A549 (cell line): ENCODE data around the gene FBF1. TPM values are rescaled to one million over a fixed set of nuclear protein-coding genes. Genes with fewer than 3 reads are reported as not detected.

Source experiments
- ATAC-seq, 2 experiments: fragments of 200-7000 bp in 1 of 2; fragments of >200 bp in 1 of 2; cut with Nextera tagmentation in 1 of 2; cut with Tn5 transposase in 1 of 2; 3 replicates each; pipeline versions ENCODE4 v1.8.0 to v1.9.1; 2018 to 2020; ENCODE audit warnings: mild to moderate bottlenecking in 1 of 2, moderate library complexity in 1 of 2
- CTCF ChIA-PET: fragments of 300-600 bp; sonication (Branson Sonifier 250); formaldehyde crosslinking; extraction: SDS; loops from one replicate; lab custom pipeline; 2021; ENCODE audit warnings: antibody characterized with exemption, inconsistent platforms; lab: Yijun Ruan, JAX
- POLR2A ChIA-PET: fragments of 350-600 bp; formaldehyde crosslinking; extraction: SDS; loops from one replicate; lab custom pipeline; 2021; ENCODE audit warnings: antibody characterized with exemption, inconsistent platforms; lab: Yijun Ruan, JAX
- DNase-seq, 2 experiments: peaks; one replicate each; pipeline versions ENCODE4 v3.0.0 to v3.0.0-alpha.2; 2011 to 2016; ENCODE audit warnings: low read depth in 1 of 2, low spot score in 1 of 2
- FAIRE-seq: peaks from 2 replicates; lab custom pipeline; 2011; peaks lifted over from hg19 to GRCh38; lab: Jason Lieb, UNC
- H3K27ac ChIP-seq, 2 experiments: fragments of >200 bp; sonication (Bioruptor Twin); formaldehyde crosslinking; 3 replicates each; pipeline ENCODE4 v1.5.1; 2016 to 2017
- H3K4me1 ChIP-seq: fragments of >200 bp; sonication (Bioruptor Twin); formaldehyde crosslinking; 3 replicates; pipeline ENCODE4 v1.6.1; 2016
- H3K4me2 ChIP-seq: fragments of >200 bp; sonication (Bioruptor Twin); formaldehyde crosslinking; 3 replicates; pipeline ENCODE4 v1.6.1; 2016
- H3K4me3 ChIP-seq: fragments of >200 bp; sonication (Bioruptor Twin); formaldehyde crosslinking; 3 replicates; pipeline ENCODE4 v1.5.1; 2016
- H3K9me3 ChIP-seq: fragments of >200 bp; sonication (Bioruptor Twin); formaldehyde crosslinking; 3 replicates; pipeline ENCODE4 v1.6.1; 2016
- CBX8 ChIP-seq: fragments of 200-600 bp; sonication (generic); IDR thresholded peaks from 2 replicates; pipeline ENCODE4 v1.6.1; 2016
- CEBPB ChIP-seq, 2 experiments: fragments of >200 bp in 1 of 2; sonication (Bioruptor Twin) in 1 of 2; formaldehyde crosslinking in 1 of 2; IDR thresholded peaks; 2 replicates each; pipeline ENCODE4 v1.6.1; 2012 to 2016
- CTCF ChIP-seq: fragments of >200 bp; sonication (Bioruptor Twin); formaldehyde crosslinking; IDR thresholded peaks from 3 replicates; pipeline ENCODE4 v1.5.1; 2016
- EP300 ChIP-seq, 2 experiments: fragments of >200 bp; sonication (Bioruptor Twin); formaldehyde crosslinking; IDR thresholded peaks; 2 replicates in 1 of 2; 3 replicates in 1 of 2; pipeline ENCODE4 v1.6.1; 2016 to 2017
- FOXS1 ChIP-seq: fragments of 250-450 bp; sonication (Bioruptor Pico); IDR thresholded peaks from 2 replicates; pipeline ENCODE4 v1.5.0; 2020; ENCODE audit warnings: mild to moderate bottlenecking, moderate library complexity
- HES2 ChIP-seq: fragments of >200 bp; sonication (Bioruptor Twin); formaldehyde crosslinking; IDR thresholded peaks from 2 replicates; pipeline ENCODE4 v1.6.1; 2016
- HMGXB4 ChIP-seq: fragments of 250-450 bp; sonication (Bioruptor Pico); IDR thresholded peaks from 2 replicates; pipeline ENCODE4 v1.5.0; 2021; ENCODE audit warnings: mild to moderate bottlenecking, moderate library complexity, borderline replicate concordance
- HOXA7 ChIP-seq: fragments of 250-450 bp; sonication (Bioruptor Pico); IDR thresholded peaks from 2 replicates; pipeline ENCODE4 v1.5.0; 2020; ENCODE audit warnings: mild to moderate bottlenecking, moderate library complexity
- HOXB5 ChIP-seq: fragments of 250-450 bp; sonication (Bioruptor Pico); IDR thresholded peaks from 2 replicates; pipeline ENCODE4 v1.5.0; 2020; ENCODE audit warnings: mild to moderate bottlenecking, moderate library complexity
- NR3C1 ChIP-seq: fragments of >200 bp; sonication (Bioruptor Twin); formaldehyde crosslinking; IDR thresholded peaks from 3 replicates; pipeline ENCODE4 v1.6.1; 2017
- POLR2AphosphoS2 ChIP-seq: conservative IDR thresholded peaks from 2 replicates; pipeline ENCODE4 v1.6.1; 2012; ENCODE audit warnings: low read length, improper control_type of control experiment, inconsistent platforms
- RAD21 ChIP-seq, 2 experiments: fragments of >200 bp in 1 of 2; sonication (Bioruptor Twin) in 1 of 2; formaldehyde crosslinking in 1 of 2; IDR thresholded peaks in 1 of 2; conservative IDR thresholded peaks in 1 of 2; 2 replicates in 1 of 2; 3 replicates in 1 of 2; pipeline ENCODE4 v1.6.1; 2012 to 2018; ENCODE audit warnings: inconsistent platforms in 1 of 2
- SREBF2 ChIP-seq: fragments of 450-650 bp; IDR thresholded peaks from 2 replicates; pipeline ENCODE4 v1.6.1; 2014; ENCODE audit warnings: mild to moderate bottlenecking, moderate library complexity
- ZC3H11A ChIP-seq: fragments of 450-650 bp; IDR thresholded peaks from 2 replicates; pipeline ENCODE4 v1.6.1; 2014; ENCODE audit warnings: antibody characterized with exemption, mild to moderate bottlenecking
- ZFP36 ChIP-seq: fragments of 450-650 bp; IDR thresholded peaks from 2 replicates; pipeline ENCODE4 v1.6.1; 2014; ENCODE audit warnings: borderline replicate concordance; ENCODE audit not compliant: partially characterized antibody
- ZNF302 ChIP-seq: fragments of 250-450 bp; sonication (Bioruptor Pico); IDR thresholded peaks from 2 replicates; pipeline ENCODE4 v1.9.0; 2021; ENCODE audit warnings: inconsistent platforms, mild to moderate bottlenecking, moderate library complexity
- WGBS: methylation state at CpG from one replicate; pipeline ENCODE4 v1.1.6; 2017; ENCODE audit errors: missing lambda C conversion rate; 5-methylcytosine and 5-hydroxymethylcytosine counted together
- polyA plus RNA-seq, 4 experiments: library from polyadenylated mRNA; depleted of rRNA in 3 of 4; stranded (reverse); fragments of >200 nt; fragmentation: RNase III in 1 of 4; extraction: RNeasy Plus Mini Kit Qiagen cat#74134 plus additional on column Dnase treatment in 1 of 4; gene quantifications; 2 replicates in 3 of 4; 3 replicates in 1 of 4; pipeline ENCODE4 v1.2.3, GENCODE V29; 2011 to 2017

FBF1 gene
- polyA plus RNA-seq, 2 of the 4 experiments (the other 2 are of a cell fraction): 8.5 to 17.8 TPM

DNA sequence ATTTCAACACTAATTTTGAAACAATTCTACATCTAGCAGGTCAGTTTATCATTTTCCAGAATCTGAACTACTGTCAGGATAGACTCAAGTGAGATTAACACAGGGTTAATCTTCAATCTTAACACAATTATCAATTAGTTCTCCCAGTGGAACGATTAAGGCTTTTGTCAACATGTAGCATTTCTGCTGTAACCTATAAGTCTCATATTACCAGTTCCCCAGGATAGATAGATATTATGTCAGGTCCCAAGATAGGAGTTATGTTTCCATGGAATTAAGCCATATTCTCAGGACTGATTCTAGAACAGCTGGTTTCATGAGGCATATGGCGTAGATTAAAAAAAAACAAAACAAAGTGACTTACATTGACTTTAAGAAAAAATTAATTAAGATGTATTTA is 4.4 kb upstream of the FBF1 start:
- ChIA-PET POLR2A (no interaction called here), CTCF (interaction anchor here (0.8 to 1.7 kb wide), 3 partner anchors 16 to 177 kb away, joined by 4 read pairs; no protein-coding TSS in a partner anchor)
- WGBS: 67% methylated on average over 2 of the region's 2 CpGs
- Histone ChIP-seq H3K27ac (no peak overlapping the region), H3K4me3 (no peak overlapping the region), H3K4me1 (peaks cover 5% of the 10 kb centered on the region; the same call in 1 of the 3 replicates), H3K4me2 (no peak overlapping the region), H3K9me3 (no peaks in the 10 kb centered on the region)
- ATAC-seq (no peak), FAIRE-seq (peak; percentile 39), DNase-seq (no peak)
- TF ChIP-seq ZFP36: no peak
- TF ChIP-seq HOXB5 (CRISPR knock-in tag): no peak

- Histone ChIP-seq H3K9me3 (no peaks in the 10 kb centered on the region), H3K27ac (no peak overlapping the region), H3K4me2 (no peak overlapping the region), H3K4me1 (peaks cover 5% of the 10 kb centered on the region; the same call in 1 of the 3 replicates), H3K4me3 (no peak overlapping the region)
- DNase-seq (no peak), FAIRE-seq (no peak), ATAC-seq (no peak)
- ChIA-PET POLR2A (no interaction called here), CTCF (interaction anchor here (0.6 to 2.1 kb wide), 4 partner anchors 17 to 728 kb away, joined by 3 to 6 read pairs (median 4); no protein-coding TSS in a partner anchor)
- TF ChIP-seq FOXS1 (CRISPR knock-in tag) (no peak), HOXA7 (CRISPR knock-in tag) (no peak), EP300 (IDR thresholded peaks at IDR 0.05) (no peak), HOXB5 (CRISPR knock-in tag) (no peak), ZNF302 (no peak), HMGXB4 (CRISPR knock-in tag) (no peak), CTCF (no peak), CEBPB (IDR thresholded peaks at IDR 0.05) (no peak), HES2 (no peak), NR3C1 (no peak), ZC3H11A (no peak)
- 88% methylated on average over 1 of the region's 1 CpG for WGBS
Observed at GRCh38 chr17:75943491-75943890, 2.6 kb upstream of the FBF1 start.

GRCh38 chr17:75942473-75942872 is 1.6 kb upstream of the FBF1 start:
- ATAC-seq (no peak), FAIRE-seq (no peak), DNase-seq (no peak)
- WGBS: 87% methylated on average over 4 of the region's 4 CpGs
- no peak overlapping the region for H3K4me3 ChIP-seq
- ChIA-PET POLR2A (no interaction called here), CTCF (interaction anchor here (1.4 kb wide), 1 partner anchor 8 kb away, joined by 4 read pairs; no protein-coding TSS in a partner anchor)
- H3K9me3 ChIP-seq: no peaks in the 10 kb centered on the region
- TF ChIP-seq SREBF2 (no peak), RAD21 (conservative IDR thresholded peaks at IDR 0.05 in 1 of 2, IDR thresholded peaks at IDR 0.05 in 1 of 2) (no peak), NR3C1 (no peak), POLR2AphosphoS2 (no peak), CEBPB (IDR thresholded peaks at IDR 0.05) (no peak), CBX8 (no peak), EP300 (IDR thresholded peaks at IDR 0.05) (no peak), FOXS1 (CRISPR knock-in tag) (no peak)
- peaks cover 5% of the 10 kb centered on the region; the same call in 1 of the 3 replicates for H3K4me1 ChIP-seq
- no peak overlapping the region for H3K4me2 ChIP-seq
- H3K27ac ChIP-seq: no peak overlapping the region
